ENCODE measurements around the gene FTCD.

The FTCD gene

DNA sequence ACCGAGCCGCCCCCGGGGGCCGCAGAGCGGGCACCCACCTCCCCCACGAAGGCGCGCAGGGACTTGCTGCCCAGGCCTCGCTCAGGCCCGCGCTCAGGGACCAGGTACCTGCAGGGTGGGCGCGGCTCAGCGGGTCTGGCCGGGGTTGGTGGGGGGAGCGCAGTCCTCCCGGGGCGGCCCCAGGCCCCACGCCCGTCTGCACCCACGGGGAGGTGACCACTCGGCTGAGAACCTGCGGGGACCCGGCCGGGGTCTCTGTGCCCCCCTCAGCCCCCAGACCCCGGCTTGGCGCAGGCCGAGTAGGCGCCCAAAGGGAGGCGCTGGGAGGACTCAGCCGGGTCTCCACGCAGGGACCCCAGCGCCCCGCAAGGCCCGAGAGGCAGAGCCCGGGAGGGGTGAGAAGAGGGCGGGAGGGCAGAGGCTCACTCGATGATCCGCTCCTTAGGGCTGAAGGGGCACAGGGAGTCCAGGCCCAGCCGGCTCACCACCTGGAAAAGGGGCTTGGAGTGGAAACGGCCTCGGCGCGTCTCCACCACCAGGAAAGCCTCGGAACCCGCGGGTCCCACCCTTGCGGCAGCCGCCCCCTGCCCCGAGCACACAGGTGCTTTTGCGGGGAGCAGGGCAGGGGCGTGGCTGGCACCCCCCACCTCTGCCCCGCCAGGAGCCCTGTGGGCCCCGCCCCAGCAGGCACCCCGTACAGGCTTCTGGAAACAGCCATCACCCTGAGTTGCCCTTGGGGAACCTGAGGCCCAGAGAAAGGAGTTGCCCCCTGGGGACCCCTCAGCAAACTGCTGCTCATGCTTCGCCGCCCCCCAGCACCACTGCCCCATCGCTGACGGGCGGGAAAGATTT is 9.3 kb downstream of the FTCD start:
- TF ChIP-seq, protein P1, sequence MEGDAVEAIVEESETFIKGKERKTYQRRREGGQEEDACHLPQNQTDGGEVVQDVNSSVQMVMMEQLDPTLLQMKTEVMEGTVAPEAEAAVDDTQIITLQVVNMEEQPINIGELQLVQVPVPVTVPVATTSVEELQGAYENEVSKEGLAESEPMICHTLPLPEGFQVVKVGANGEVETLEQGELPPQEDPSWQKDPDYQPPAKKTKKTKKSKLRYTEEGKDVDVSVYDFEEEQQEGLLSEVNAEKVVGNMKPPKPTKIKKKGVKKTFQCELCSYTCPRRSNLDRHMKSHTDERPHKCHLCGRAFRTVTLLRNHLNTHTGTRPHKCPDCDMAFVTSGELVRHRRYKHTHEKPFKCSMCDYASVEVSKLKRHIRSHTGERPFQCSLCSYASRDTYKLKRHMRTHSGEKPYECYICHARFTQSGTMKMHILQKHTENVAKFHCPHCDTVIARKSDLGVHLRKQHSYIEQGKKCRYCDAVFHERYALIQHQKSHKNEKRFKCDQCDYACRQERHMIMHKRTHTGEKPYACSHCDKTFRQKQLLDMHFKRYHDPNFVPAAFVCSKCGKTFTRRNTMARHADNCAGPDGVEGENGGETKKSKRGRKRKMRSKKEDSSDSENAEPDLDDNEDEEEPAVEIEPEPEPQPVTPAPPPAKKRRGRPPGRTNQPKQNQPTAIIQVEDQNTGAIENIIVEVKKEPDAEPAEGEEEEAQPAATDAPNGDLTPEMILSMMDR (IDR thresholded peaks at IDR 0.05) = no peak
- H3K4me3 ChIP-seq (ENCODE audit: low read depth, low read length) = no peak overlapping the region
- H2AFZ ChIP-seq = no peak overlapping the region
- H3K9me3 ChIP-seq (ENCODE audit: control insufficient read depth, low read length) = no peaks in the 10 kb centered on the region
- no peak overlapping the region for H3K27ac ChIP-seq
- H3K4me1 ChIP-seq = no peaks in the 10 kb centered on the region
- no peak overlapping the region for H3K4me2 ChIP-seq (ENCODE audit: low read length)
- no peaks in the 10 kb centered on the region for H3K79me2 ChIP-seq
- no peaks in the 10 kb centered on the region for H3K36me3 ChIP-seq (ENCODE audit: control insufficient read depth, insufficient read depth, low read length)
- H3K27me3 ChIP-seq (ENCODE audit: control insufficient read depth, insufficient read depth, low read length) = no peaks in the 10 kb centered on the region
- H3K9ac ChIP-seq = no peak overlapping the region

DNA sequence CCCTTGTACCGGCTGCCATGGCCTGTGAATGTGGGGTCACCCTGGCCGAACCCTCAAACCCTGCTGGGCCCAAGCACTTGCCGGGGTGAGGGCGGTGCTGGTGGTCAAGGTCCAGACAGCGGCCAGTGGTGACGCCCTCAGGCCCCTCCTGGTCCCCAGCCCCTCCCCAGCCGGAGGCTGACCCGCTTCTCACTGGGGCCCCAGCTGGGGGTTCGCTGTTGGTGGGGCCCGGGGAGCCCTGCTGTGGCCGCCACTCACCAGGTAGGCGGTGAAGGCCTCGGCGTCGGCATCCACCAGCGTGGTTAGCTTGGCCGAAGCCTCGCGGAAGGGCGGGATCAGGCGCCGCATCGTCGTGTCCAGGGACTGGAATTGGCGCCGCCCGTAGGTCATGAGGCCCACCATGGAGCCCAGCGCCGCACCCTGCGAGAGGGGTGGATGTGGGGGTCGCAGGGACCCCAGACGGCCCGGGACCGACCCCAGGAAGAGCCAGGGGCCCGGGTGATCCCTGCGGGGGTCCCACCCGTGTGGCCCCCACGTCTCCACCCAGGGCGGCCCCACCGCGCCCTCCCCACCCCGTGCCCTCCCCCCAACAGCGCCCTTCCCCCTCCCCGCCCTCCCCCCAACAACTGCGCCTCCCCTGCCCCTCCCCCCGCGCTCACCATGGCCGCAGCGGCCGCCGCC is 10.1 kb downstream of the FTCD start:
- no peaks in the 10 kb centered on the region for H3K79me2 ChIP-seq
- H3K27me3 ChIP-seq (ENCODE audit: control insufficient read depth, insufficient read depth, low read length) = no peaks in the 10 kb centered on the region
- no peak overlapping the region for H3K4me3 ChIP-seq (ENCODE audit: low read depth, low read length)
- H3K9me3 ChIP-seq (ENCODE audit: control insufficient read depth, low read length) = no peaks in the 10 kb centered on the region
- no peaks in the 10 kb centered on the region for H3K36me3 ChIP-seq (ENCODE audit: control insufficient read depth, insufficient read depth, low read length)
- H2AFZ ChIP-seq = no peak overlapping the region
- no peak overlapping the region for H3K4me2 ChIP-seq (ENCODE audit: low read length)
- H3K4me1 ChIP-seq = no peaks in the 10 kb centered on the region
- no peak overlapping the region for H3K9ac ChIP-seq
- TF ChIP-seq, protein P1 (IDR thresholded peaks at IDR 0.05) = no peak
- H3K27ac ChIP-seq = no peak overlapping the region

DNA sequence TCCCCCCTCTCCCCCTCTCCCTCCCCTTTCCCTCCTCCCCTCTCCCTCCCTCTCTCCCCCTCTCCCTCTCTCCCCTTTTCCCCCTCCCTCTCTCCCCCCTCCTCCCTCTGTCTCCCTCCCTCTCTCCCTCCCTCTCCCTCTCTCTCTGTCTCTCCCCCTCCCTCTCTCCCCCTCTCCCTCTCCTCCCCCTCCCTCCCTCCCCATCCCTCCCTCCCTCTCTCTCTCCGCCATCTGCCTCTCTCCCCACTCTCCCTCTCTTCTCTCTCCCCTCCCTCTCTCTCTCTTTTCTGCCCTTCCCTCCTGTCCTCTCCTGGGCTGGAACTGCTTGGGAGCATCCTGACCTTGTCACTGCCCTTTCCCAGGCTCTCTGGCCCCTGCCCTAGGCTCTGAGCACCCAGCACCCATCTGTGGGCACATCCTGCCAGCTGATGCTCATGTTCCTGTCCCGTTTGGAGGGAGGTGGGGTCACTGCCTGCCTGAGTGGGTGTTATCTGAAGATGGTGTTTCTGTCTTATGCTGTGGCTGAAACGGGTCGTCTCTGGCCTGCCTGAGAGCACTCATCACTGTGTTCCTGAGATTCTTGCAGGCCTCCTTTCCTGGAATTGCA is 10.8 kb downstream of the FTCD start:
- Histone ChIP-seq H2AFZ (no peak overlapping the region), H3K9ac (no peak overlapping the region), H3K4me3 (ENCODE audit: low read depth, low read length) (no peak overlapping the region)

DNA sequence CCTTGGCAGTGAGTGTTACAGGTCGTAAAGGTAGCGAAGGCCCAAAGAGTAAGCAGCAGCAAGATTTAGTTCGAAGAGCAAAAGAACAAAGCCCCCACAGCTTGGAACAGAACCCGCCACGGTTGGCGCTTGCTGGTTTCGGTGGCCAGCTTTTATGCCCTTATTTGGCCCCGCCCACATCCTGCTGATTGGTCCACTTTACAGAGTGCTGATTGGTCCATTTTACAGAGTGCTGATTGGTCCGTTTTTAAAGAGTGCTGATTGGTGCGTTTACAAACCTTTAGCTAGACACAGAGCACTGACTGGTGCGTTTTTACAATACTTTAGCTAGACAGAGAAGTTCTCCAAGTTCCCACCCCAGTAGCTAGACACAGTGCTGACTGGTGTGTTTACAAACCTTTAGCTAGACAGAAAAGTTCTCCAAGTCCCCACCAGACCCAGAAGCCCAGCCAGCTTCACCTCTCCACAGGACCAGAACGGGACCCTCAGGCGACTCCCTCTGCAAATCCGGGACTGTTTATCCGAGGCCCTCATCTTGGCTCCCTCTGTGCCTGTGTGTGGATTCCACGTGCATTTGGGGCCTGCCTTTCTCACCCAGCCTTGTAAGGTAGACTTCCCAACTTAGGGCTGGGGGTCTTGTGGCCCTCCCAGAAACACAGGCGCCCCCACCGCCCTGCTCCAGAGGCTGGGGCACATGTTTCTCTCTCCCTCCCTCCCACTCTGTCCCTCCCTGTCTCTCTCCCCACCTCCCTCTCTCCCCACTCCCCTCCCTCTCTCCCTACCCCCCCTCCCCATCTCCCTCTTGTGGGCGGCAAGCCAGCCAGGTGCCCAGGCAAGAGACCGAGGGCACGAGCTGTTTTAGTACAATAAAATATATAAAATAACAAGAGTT is 12.6 kb downstream of the FTCD start:
- Histone ChIP-seq H3K79me2 (no peaks in the 10 kb centered on the region), H3K4me2 (ENCODE audit: low read length) (no peak overlapping the region), H3K36me3 (ENCODE audit: control insufficient read depth, insufficient read depth, low read length) (no peaks in the 10 kb centered on the region), H3K27me3 (ENCODE audit: control insufficient read depth, insufficient read depth, low read length) (no peaks in the 10 kb centered on the region), H3K9ac (no peak overlapping the region), H2AFZ (no peak overlapping the region), H3K4me1 (no peaks in the 10 kb centered on the region), H3K4me3 (ENCODE audit: low read depth, low read length) (no peak overlapping the region), H3K9me3 (ENCODE audit: control insufficient read depth, low read length) (no peaks in the 10 kb centered on the region), H3K27ac (no peak overlapping the region)
- TF ChIP-seq, protein P1 (IDR thresholded peaks at IDR 0.05) = no peak

More for the DNA sequence above, 10.8 kb downstream of the FTCD start:
- Histone ChIP-seq H3K79me2 (no peaks in the 10 kb centered on the region), H3K27me3 (ENCODE audit: control insufficient read depth, insufficient read depth, low read length) (no peaks in the 10 kb centered on the region), H3K36me3 (ENCODE audit: control insufficient read depth, insufficient read depth, low read length) (no peaks in the 10 kb centered on the region), H3K27ac (no peak overlapping the region), H3K9me3 (ENCODE audit: control insufficient read depth, low read length) (no peaks in the 10 kb centered on the region), H3K4me2 (ENCODE audit: low read length) (no peak overlapping the region), H3K4me1 (no peaks in the 10 kb centered on the region)
- TF ChIP-seq, protein P1 (IDR thresholded peaks at IDR 0.05) = no peak
